HG03066 (cell line): ENCODE data around the gene CFAP58.

Experiments
- ATAC-seq: cut with Tn5 transposase; IDR thresholded peaks from one replicate; pipeline ENCODE4 v1.9.1; 2021; ENCODE audit warnings: low read depth; ENCODE audit not compliant: unreplicated experiment

The CFAP58 gene

GRCh38 chr10:104472957-104473745 is 119.5 kb downstream of the CFAP58 start:
- ATAC-seq, result no peak

- ATAC-seq, result no peak
These were observed 124.7 kb downstream of the CFAP58 start for GRCh38 chr10:104478380-104478779.

DNA sequence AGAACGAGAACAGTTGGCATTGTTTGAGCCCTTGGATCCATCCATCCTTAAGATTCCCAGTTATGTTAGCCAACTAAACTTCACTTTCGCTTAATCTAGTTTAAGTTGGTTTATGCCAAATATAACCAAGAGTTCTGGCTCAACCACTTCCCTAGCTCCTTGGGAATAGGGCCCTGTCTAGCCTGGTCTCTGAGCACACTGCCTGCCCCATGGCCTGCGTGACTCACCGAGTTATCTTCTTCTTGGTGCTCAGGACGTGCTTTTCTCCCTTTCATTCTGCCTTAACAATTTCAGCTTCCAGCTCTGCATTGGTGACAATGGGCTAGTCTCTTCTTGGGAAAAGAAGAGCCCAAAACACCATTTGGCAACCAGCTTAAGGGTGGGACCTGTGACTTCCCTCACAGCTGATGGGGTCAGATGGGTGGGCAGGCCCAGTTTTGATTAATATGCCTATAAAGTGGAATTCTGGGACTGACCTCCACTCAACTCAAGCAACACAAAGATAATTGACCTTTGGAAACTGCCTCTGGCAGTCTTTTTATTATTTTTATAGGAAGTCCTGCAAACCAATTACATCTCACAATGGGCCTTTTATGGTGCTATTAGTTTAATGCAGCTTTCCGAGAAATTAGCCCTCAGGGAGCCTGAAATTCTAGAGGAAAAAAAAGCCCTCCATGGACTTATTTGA is 126.4 kb downstream of the CFAP58 start:
- ATAC-seq, result no peak

DNA sequence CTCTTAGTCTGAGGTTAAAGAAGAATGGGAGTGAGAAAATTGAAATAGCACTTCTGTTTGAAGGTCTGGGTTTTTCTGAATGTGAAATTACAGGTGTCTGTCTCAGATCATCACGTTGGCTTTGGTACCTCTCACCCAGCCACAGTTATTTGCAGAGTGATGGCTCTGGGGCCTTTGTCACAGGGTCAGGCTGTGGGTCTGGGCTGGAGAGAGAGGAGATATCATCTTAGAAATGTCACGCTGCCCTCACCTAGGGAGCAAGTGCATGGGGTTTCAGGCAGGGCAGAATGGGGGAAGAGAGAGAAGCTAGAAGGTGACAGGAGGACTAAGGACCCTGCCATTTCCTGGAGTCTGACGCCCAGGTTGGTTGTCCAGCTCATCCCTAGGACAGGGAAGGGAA is 127.2 kb downstream of the CFAP58 start:
- ATAC-seq, result no peak

- no peak for ATAC-seq
These were observed 129.9 kb downstream of the CFAP58 start for GRCh38 chr10:104483582-104483981.

GRCh38 chr10:104485632-104486031 is 132.0 kb downstream of the CFAP58 start:
- no peak for ATAC-seq

DNA sequence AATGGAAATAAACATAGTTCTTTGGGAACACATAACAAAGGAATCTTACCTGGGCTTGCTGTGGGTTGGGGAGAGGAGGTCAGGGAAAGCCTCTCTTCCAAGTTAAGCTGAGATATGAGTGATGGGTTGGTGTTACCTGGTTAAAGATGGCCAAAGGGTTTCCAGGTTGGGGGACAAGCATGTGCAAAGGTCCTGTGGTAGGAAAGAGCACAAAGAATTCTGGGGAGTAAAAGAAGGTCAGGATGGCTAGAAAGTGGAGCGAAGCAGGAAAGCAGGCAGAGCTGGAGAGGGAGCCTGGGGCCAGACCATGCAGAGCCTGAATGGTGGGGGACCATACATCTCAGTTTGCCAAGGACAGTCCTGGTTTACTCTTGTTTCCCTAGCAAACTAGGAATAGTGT is 133.2 kb downstream of the CFAP58 start:
- ATAC-seq, result no peak

DNA sequence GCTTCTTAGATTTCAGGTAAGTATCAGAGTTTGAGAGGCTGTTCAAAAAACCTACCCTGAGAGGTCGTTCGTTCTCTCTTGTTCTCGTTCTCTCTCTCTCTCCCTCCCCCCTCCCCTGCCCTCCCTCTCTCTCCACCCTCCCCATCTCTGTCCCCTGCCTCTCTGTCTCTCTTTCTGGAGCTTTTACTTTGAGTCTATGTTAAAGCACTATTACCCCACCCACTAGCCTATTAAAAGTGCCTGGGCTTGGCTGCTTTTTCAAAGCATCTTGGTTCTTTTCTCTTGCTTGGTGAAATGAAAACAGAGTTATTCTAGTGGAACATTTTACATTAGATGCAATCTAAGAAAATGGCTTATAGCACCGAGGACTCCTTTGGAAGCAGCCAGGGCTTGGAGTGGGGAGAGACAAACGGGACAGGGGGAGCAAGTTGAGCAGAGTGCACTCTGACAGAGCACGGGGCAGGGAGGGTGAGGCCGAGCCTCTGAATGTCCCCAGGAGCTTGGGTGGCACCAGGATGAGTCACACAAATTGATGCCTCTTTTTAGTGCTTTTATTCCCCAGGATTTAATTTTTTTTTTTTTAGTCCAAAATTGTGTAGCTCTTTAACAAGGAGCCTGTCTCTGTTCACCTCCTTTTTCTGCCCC is 134.3 kb downstream of the CFAP58 start:
- no peak for ATAC-seq

DNA sequence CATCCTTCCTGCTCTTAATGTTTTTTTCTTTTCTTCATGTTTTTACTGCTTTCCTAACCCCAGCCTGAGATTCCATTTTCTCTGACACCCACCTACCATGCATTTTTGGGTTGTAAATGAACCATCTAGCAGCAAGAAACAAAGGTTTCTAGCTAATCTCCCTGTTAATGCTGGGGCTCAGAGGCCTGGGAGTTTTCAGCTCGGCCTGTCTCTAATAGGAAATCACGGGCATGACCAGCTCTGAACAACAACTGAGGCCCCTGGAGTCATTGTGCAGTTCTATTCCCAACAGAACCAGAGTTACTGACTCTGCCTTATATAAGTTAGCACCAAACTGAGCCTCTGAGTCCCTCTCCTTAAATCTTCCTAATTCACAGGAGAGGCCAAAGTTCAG is 134.8 kb downstream of the CFAP58 start:
- no peak for ATAC-seq

DNA sequence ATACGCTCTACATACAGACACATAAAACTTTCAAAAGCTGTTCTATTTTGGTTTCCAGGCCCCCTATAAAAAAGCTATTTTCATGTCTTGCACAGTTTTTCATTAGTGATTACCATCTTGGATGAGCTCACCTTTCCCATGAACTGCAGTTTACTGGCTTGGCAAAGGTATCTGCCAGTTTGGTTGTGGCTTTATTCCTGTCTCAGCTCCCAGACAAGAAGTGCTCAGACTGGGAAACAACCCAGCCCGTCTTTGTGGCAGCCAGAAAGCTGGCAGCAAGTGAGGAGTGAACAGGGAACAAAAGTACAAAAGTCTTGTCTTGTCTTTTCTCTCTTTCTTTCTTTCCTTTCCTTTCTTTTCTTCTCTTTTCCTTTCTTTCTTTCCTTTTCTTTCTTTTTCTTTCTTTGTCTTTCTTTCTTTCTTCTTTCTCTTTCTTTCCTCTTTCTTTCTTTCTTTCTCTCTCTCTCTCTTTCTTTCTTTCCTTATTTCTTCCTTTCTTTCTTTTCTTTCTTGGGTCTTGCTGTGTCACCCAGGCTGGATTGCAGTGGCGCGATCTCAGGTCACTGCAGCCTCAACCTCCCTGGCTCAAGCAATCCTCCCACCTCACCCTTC is 138.8 kb downstream of the CFAP58 start:
- no peak for ATAC-seq

- no peak for ATAC-seq
These were observed 144.9 kb downstream of the CFAP58 start for GRCh38 chr10:104498347-104499081.

- ATAC-seq, result no peak
These were observed 147.8 kb downstream of the CFAP58 start for GRCh38 chr10:104501449-104501848.

GRCh38 chr10:104501864-104502579 is 148.4 kb downstream of the CFAP58 start:
- no peak for ATAC-seq

- no peak for ATAC-seq
These were observed 149.3 kb downstream of the CFAP58 start for GRCh38 chr10:104502907-104503306.
